ENCODE results near the gene NCBP3.

DNA sequence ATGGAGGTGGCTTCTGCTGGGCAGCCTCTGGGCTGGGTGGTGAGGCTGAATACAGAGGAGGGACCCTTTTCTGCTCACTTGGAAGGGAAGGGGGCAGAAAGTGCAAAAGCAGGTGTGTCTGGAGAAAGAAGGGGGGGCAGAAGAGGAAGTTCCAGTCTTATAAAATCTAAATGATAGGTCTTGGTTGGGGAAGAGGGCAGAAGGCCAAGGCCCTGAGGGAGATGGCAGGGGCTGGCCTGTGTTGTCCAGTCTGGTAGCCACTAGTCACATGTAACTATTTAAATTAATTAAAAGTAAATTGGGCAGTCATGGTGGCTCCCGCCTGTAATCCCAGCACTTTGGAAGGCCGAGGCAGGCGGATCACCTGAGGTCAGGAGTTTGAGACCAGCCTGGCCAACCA lies 49.3 kb upstream of the NCBP3 start:
- TF ChIP-seq, protein P1, sequence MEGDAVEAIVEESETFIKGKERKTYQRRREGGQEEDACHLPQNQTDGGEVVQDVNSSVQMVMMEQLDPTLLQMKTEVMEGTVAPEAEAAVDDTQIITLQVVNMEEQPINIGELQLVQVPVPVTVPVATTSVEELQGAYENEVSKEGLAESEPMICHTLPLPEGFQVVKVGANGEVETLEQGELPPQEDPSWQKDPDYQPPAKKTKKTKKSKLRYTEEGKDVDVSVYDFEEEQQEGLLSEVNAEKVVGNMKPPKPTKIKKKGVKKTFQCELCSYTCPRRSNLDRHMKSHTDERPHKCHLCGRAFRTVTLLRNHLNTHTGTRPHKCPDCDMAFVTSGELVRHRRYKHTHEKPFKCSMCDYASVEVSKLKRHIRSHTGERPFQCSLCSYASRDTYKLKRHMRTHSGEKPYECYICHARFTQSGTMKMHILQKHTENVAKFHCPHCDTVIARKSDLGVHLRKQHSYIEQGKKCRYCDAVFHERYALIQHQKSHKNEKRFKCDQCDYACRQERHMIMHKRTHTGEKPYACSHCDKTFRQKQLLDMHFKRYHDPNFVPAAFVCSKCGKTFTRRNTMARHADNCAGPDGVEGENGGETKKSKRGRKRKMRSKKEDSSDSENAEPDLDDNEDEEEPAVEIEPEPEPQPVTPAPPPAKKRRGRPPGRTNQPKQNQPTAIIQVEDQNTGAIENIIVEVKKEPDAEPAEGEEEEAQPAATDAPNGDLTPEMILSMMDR (IDR thresholded peaks at IDR 0.05), result no peak
- TF ChIP-seq POLR2A (IDR thresholded peaks at IDR 0.05), result no peak

All from ovary (tissue), 3 donors.